HG02798 (cell line): ENCODE data around the gene SEMA5A.

Experiments
- ATAC-seq: cut with Tn5 transposase; IDR thresholded peaks from one replicate; pipeline ENCODE4 v1.9.1; 2021; ENCODE audit warnings: mild to moderate bottlenecking; ENCODE audit not compliant: unreplicated experiment, poor library complexity

SEMA5A gene

DNA sequence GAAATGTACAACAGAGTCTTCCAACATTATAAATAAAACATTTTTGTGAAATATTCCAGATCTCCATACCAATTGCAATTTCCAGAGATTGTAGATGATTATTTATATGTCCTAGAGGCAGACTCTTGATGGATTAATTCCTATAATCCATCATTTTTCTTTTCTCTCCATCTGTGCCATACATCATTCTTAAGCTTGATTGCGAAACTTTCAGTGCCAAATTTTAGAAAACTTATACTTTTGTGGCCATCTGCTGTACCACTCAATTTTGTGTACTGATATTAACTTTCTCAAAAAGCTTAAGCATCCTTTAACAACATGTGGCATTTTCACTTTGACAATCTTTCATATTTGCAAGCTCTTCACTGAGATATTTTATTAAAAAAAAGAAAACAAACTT lies 446.9 kb downstream of the SEMA5A start:
- no peak for ATAC-seq

DNA sequence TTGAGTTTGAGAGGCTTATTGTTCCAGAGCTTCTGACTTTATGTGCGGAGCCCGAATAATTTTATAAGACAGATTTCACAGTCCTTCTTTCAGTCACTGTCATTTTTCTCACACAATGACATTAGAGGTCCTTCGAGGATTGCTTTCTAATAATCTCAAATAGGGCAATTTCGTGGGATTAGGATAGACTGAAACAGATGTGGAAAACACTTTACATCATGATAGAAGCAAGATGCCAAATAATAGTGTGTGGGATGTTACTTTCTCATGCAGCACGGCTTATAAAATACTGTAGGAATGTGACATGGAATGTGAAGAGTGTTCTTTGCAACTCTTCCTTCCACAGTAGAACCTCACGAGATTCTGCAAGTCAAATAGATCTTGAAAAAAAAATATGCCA lies 451.3 kb downstream of the SEMA5A start:
- no peak for ATAC-seq

DNA sequence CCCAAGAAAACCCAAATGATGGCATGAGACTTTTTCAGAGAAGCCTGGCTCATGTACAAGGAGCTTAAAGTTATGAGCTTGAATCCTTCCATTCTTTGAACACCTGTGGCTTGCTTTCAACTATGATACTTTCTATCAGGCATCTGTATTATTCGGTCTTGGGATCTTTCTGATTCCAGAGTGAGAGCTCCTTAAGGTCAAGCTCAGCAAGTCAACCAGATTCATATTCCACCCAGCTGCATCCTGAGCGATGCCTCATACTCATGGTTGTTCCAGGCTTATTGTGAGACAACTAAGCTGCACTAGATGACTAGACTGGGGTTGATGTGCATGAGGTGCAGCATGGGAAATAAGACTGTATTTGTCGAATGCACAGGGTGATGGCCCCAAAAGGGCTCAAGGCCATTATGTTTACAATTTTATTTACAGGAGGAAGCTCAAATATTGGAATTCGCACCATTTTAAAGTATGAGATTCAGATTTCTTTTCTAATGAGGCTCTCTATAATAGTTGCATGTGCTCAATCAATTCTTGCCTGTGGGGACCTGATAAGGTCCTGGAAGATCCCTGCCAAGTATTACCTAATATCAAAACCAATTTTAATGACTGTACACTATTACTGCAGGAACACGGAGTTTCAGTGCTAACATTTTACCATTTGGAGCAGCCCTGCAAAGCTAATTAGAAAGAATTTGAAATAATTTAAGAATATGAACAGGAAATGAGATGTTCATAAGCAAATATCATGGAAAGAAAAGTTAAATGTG lies 453.8 kb downstream of the SEMA5A start:
- ATAC-seq: no peak

DNA sequence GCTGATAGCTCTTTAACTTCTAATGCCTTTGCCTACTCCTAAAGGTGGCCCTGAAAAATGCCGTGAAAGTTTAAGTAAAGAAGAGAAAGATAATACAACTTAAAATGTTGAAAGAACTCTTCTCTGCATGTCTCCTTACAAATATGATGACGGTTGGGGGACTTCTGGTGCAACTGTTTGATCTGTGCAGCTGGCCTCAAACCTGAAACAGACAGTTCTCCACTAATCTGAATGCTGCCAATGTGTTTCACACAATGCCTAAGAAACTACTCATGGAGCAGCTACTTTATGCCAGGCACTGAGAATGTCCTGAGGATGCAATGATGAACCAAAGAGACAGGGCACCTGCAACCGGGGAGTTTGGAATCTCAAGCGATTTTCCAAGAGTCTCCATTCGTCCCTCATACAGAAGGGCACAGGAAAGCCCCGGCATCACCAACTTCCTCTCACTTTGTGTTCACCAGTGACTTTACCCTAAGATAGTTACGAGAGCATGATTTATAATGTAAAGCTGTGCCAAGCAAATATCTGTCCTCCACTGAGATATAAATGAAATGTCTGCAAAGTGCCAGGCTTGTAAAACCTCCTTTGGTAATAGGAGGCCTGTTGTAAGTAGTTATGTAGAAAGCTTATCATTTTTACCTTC lies 455.4 kb downstream of the SEMA5A start:
- no peak for ATAC-seq

DNA sequence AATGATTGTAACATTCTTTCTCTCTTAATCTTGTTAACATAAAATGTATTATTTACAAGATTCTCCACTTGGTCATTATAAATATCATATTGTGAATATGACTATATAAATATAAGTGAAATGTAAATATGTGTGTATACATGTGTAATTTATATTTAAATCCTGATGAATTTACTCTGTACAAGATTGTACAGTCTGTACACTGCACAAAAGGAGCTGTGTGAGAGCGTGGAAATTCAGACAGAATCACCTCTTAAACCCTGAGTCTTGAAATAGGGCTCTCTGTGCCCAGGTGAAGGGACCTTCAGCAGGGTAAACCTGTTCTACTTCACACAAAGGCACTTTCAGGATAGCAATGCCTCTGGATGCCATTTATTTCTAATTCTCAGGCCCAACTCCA lies 456.0 kb downstream of the SEMA5A start:
- ATAC-seq: no peak

DNA sequence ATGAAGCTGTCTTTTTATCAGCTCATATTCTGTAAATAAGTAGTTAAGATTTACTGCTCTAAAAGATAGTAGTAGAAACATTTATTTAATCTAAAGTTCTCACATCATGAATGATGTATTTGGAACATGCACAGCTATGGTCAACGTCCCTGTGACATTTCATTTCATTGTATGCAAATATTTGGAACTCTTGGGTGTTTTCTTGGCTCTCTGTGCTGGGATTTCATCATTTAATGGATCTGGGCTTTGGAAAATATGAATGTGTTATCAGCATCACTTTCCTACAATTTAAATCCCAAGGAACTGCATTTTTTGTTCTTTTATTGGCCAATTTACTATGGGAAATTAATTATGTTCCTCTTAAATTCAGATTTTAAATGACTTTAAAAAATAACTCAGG lies 462.9 kb downstream of the SEMA5A start:
- ATAC-seq: no peak

DNA sequence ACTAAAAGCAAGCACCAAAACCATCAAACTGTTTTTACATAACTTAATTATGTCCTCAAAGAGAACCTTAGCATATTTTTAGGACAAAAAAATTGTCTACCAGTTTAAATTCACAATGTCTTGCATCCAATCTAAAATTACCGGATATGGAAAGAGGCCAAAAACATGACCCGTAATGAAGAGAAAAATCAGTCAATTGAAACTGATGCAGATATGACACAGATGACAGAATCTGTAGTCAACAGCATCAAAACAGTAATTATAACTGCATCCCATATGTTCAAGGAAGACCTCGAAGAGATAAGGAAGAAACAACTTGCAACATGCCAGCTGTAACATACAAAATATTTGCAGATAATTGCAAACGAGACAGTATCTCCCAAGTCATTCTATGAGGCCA lies 473.2 kb downstream of the SEMA5A start:
- ATAC-seq: no peak

DNA sequence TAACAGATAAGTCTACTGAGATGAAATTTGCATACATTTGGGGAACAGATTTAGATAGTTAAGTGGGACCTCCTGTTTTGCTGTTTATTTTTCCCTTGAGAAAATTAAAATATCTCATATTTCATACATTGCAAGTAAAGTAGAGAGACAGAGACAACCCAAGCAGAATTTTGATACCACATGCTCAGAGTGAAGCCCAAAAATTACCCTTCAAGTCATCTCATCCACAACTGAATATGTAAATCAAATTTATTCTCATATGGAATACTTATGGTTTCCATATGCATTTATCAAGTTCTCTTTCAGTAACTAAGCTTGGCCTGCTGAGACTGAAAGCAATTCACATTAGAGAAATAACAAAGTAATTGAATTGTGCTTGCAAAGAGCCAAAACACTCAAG lies 474.4 kb downstream of the SEMA5A start:
- ATAC-seq: no peak

DNA sequence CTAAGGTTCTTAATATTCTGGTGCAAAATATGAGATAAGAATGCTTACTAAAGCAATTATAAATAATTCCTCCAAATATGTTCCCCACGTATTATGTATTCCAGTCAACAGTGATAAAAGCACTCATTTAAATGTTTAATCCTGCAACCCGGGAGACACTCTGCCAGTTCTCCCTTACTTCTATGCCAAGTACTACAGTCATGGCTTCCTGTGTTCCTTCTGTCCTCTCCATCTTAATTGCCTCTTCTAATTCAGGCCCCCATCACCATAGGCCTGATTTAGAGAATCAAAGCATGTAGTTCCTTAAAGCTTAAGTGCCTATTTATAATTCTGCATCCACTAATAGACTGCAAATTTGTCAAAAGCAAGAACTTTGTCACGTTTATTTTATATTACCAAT lies 474.8 kb downstream of the SEMA5A start:
- ATAC-seq: no peak

DNA sequence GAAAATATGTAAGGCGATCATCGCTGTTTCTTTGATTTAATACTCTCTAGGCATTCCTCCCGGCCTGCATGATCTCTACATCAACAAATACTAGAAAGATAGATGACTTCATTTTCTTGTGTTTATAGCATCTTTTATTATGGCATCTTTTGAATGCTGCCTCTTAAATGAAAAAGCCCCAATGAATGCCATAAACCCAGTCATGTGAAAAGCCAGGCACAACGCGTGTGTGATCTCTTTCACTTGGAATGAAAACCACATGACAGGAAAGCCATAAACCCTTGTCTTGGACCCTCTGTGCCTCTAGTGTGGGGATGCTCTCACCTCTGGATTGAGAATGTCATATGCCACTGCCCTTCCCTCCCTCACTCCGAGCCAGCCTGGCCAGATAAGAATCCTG lies 476.2 kb downstream of the SEMA5A start:
- ATAC-seq: no peak

DNA sequence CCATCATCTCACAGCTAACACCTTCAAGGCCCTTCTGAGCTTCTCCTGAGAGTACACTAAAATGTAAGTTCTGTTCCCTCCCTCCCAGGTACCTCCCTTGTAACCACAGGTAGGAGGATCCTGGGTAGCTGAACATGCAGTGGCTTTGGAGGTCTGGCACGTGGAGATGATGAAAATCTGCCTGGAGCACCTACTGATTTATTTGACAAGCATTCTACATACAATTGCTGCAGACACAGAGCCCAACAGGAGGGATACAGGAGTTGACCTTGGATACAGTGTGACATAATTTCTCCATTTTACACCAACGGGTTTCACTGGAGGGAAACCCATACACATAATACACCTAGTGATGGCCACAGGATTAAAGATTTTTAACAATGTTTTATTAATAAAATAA lies 478.7 kb downstream of the SEMA5A start:
- no peak for ATAC-seq

DNA sequence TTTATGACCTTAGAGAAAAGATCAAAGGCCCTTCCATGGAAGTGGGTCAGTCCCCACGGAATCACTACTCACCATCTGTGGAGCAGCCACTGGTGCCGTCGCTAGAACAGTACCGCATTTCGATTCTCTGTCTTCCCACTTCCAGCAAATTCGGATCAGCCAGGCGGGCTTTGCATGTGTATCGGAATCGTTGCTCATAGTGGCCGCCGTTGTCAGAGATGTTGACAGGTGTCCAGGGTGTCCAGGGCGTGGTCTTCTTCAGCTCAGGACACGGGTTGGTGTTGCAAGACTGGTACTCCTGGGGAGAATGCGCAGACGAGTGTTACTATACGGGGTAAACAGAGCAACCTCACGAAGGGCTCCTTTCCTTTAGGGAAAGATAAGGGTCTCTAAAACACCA lies 479.5 kb downstream of the SEMA5A start:
- ATAC-seq: no peak

DNA sequence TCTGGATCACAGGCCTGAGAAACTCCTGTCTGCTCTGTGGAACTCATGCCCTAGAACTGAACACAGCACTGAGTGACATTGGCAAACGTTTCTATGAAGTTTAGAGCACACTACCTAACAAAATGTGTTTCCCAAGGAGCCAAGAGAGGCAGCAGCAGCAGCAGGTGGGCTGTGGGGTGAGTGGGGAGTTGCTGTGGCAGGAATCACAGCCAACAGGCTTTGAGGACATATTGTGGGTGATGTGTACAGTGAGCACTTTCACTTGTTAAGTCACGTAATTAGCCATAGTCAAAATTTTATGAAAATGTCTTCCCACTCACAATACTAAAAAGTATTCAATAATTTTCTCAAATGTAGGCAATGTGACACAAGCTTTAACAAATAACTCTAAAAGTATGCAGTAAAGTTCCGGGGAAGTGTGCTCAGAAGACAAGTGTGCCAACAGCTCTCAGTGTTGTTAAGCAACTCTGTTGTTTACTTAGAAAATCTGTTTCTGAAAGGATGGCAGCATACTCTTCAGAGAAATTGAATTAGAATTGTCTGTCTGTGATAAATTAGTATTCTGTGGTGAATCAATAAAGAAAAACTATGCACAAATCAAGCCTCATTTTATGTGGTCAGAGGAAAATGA lies 482.1 kb downstream of the SEMA5A start:
- no peak for ATAC-seq

DNA sequence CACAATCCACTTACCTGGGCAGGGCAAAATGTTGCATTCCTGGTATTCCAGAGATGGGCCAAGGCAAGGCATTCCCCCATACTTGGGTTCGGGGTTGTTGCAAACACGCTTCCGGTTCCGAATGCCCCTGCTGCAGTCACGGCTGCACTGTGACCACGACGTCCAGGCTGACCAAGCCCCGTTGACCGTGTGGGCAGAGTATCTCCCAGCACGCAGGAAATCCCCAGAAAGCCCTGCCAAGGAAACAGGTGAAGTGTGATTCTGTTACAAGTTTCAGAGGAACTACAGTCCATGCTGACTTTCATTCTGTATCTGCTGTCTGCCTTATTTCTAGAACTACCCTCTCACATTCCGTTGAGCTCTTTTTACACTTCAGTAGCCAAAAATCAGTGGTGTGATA lies 483.0 kb downstream of the SEMA5A start:
- peak; percentile 56 for ATAC-seq

DNA sequence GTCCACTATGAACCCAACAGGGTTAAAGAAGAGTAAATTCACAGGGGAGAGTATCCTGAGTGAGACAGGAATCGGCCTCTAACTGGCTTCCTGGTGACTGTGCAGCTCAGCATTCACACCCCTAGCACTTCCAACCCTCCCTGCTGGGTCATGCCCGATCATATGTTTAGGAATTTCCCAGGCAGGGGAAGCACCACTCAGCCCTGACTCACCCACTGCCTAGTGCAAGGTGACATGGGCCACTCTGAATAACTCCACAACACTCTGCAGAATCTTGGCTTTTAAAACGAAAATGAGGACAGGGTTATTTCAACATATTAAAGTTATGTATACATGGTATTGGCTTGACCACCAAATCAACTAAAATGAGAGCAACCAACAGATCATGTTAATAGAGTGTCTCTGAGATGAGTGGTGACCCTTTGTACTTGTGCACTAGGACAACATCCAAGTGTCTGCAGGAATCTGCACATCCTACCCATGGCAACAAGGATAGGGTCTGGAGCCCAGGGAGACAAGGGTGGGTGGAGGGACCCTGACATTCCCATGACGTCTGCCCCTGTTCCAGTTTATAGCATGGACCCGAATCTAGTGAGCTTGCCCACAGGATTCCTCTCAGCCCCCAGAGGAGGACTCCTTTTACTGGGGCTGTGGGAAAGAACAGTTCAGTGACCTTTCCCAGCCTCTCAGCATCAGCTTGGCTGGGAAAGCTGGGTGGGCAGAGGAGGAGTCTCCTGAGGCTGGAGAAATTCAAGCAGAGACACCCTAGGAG lies 485.8 kb downstream of the SEMA5A start:
- peak; percentile 43 for ATAC-seq

DNA sequence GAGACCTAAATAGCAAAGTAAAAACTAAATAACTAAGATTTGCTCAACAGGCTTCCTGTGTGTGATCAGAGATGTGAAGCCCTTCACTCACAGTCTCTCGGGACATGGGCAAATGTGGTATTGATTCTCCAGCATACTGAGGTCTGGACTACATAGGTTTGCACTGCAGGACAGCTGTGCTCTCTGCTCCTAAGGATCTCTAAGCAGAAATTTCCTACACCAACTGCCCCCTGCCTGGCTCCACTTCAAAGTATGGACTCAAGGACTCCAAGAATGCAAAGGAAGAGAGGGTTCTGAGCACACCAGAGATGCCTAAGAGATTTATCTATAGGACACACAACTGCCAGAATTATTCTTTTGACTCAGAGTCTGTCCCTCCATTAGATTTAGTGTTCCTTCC lies 487.2 kb downstream of the SEMA5A start:
- no peak for ATAC-seq

DNA sequence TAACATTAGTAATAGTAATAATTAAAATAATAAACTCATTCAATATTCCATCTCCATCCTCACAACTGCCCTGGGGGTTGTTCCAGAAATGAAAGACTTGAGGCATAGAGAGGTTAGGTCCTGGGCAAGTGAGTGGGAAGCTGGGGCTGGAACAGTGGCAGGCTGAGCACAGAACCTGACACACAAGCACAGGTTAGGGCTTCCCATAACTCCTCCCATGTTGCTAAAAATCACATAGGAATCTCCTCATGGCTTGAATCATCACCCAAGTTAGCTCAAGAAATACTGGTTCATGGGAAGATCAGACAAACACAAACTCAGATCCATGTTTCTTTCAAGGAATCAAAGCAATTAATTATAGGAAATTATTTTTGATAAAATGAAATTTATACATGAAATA lies 487.7 kb downstream of the SEMA5A start:
- no peak for ATAC-seq

DNA sequence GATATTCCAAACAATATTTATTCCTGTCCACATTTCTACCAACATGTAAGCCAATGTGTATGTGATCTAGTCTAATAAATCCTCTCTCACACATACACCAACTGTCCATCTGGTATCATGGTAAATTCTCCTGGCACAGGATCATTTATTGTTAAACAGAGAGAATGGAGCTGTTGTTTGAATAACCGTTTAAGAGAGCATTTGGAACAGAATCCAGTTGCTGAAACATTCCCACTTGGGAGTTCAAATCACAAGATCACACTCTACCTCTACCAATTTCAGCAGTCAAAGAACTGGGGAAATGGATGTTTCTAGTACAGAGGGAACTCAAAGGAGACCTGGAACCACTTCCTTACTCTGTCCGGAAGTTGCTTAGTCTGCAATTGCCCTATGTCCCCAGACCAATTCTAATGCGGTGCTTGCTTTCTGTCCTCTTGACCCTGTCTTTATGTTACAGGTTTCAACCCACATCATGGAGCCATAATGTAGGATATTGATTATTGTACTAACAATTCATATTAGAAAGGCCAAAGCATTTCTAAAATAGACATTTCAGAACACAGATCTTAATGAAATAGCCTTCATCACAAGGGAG lies 488.4 kb downstream of the SEMA5A start:
- no peak for ATAC-seq

DNA sequence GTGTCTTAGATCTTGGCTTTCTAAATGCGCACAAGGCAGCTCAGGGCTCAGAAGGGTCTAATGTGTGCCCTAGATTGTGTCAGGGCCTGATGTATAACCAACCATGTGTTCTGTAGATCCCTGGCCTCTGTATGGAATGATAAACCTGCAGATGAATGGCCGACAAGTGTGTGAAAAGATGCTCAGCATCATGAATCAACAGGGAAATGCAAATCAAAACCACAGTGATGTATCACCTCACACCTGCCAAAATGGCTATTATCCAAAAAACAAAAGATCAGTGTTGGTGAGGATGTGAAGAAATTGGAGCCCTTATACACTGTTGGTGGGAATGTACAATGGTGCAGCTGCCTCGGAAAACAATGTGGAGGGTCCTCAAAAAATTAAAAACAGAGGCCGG lies 489.8 kb downstream of the SEMA5A start:
- ATAC-seq: no peak

DNA sequence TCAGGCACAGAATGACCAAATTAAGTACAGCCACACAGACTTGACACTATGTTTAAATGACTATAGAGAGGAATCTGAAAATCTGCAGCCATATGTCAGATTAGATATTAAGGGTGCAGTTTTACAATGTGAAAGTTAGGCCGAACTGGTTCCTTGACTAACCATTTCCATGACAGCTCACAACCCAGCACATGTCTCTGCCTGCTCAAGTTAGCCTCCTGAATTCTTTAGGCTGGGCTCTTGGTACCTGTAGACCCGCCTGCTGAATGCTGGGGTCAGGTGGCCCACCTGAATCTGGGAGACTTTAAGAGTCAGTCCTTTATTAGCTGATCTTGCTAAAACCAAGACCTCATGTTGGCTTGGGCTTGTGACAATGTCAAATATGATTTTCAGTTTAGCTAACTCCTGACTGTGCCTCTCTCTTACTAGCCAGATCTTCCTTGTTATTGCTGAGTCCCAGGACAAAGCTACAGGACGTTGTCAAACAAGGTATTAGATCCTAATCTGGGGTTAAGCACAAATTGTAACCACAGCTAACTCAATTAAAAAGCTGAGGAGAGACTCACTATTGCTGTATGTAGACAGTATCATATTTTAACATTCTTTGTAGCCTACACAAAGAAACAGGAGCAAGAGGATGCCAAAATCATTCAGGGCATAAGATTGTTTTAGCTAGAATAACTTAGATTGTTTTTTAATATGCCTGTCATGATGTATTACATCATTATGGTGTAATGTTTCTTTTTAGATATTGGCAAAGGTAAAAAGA lies 490.9 kb downstream of the SEMA5A start:
- no peak for ATAC-seq
